T-helper 1 cell (primary cell): ENCODE results near the gene SMIM26.

Experiments used
- DNase-seq, 5 donors: peaks; one replicate each; pipeline ENCODE4 v3.0.0-alpha.2; 2012 to 2020

SMIM26 gene

GRCh38 chr20:18585134-18585533 lies 17.9 kb downstream of the SMIM26 start:
- DNase-seq = no peak

GRCh38 chr20:18587665-18588573 lies 20.7 kb downstream of the SMIM26 start, which contains the start of gene DTD1:
Gene DTD1 (plus strand): TSS chr20:18588054. CDS start chr20:18588073, 19 bp downstream.
- DNase-seq = peak; percentile 64 to 89 (median 71)

- no peak for DNase-seq
Measured at GRCh38 chr20:18588574-18588933, 21.3 kb downstream of the SMIM26 start.

- DNase-seq = no peak
Measured at GRCh38 chr20:18589941-18590674, 22.9 kb downstream of the SMIM26 start.

GRCh38 chr20:18596270-18596669 lies 29.0 kb downstream of the SMIM26 start:
- no peak for DNase-seq

GRCh38 chr20:18609741-18610140 lies 42.5 kb downstream of the SMIM26 start:
- DNase-seq = no peak

- DNase-seq = no peak
Measured at GRCh38 chr20:18611492-18611891, 44.3 kb downstream of the SMIM26 start.

GRCh38 chr20:18613553-18613952 lies 46.3 kb downstream of the SMIM26 start:
- no peak for DNase-seq

GRCh38 chr20:18614244-18614643 lies 47.0 kb downstream of the SMIM26 start:
- no peak for DNase-seq

- no peak for DNase-seq
Measured at GRCh38 chr20:18615020-18615650, 47.9 kb downstream of the SMIM26 start.
